Nephron progenitor cell (in vitro differentiated cells): ENCODE measurements around the gene ENO3.

Source experiments
- DNase-seq: peaks from one replicate; pipeline ENCODE4 v3.0.0; 2021
- H3K27ac Mint-ChIP-seq: 2 replicates; pipeline ENCODE4 v1.8.0; 2021; ENCODE audit warnings: mild to moderate bottlenecking, moderate library complexity, mixed read lengths
- H3K27me3 Mint-ChIP-seq: 2 replicates; pipeline ENCODE4 v1.8.0; 2021; ENCODE audit warnings: mild to moderate bottlenecking, low read depth, mixed read lengths; ENCODE audit not compliant: poor library complexity
- H3K36me3 Mint-ChIP-seq: 2 replicates; pipeline ENCODE4 v1.8.0; 2021; ENCODE audit warnings: low read depth, mixed read lengths
- H3K4me1 Mint-ChIP-seq: 2 replicates; pipeline ENCODE4 v1.8.0; 2021; ENCODE audit warnings: mixed read lengths
- H3K4me3 Mint-ChIP-seq: 2 replicates; pipeline ENCODE4 v1.8.0; 2021; ENCODE audit warnings: mild to moderate bottlenecking, moderate library complexity, mixed read lengths
- H3K9me3 Mint-ChIP-seq: 2 replicates; pipeline ENCODE4 v1.8.0; 2021; ENCODE audit warnings: mild to moderate bottlenecking, moderate library complexity, mixed read lengths
- TF ChIP-seq, protein P1 (sequence below): fragments of 200-600 bp; sonication (generic); IDR thresholded peaks from 2 replicates; pipeline ENCODE4 v1.5.0; 2021; ENCODE audit warnings: antibody characterized with exemption

ENO3 gene

GRCh38 chr17:4946312-4946976, 4.5 kb upstream of the ENO3 start:
- DNase-seq, result no peak
- Mint-ChIP-seq H3K27ac (peak overlapping the region; percentile 93), H3K27me3 (no peaks in the 10 kb centered on the region), H3K4me1 (peaks cover 47% of the 10 kb centered on the region), H3K36me3 (peaks cover 33% of the 10 kb centered on the region), H3K9me3 (no peaks in the 10 kb centered on the region), H3K4me3 (peak overlapping the region; percentile 99)
- TF ChIP-seq, protein P1, sequence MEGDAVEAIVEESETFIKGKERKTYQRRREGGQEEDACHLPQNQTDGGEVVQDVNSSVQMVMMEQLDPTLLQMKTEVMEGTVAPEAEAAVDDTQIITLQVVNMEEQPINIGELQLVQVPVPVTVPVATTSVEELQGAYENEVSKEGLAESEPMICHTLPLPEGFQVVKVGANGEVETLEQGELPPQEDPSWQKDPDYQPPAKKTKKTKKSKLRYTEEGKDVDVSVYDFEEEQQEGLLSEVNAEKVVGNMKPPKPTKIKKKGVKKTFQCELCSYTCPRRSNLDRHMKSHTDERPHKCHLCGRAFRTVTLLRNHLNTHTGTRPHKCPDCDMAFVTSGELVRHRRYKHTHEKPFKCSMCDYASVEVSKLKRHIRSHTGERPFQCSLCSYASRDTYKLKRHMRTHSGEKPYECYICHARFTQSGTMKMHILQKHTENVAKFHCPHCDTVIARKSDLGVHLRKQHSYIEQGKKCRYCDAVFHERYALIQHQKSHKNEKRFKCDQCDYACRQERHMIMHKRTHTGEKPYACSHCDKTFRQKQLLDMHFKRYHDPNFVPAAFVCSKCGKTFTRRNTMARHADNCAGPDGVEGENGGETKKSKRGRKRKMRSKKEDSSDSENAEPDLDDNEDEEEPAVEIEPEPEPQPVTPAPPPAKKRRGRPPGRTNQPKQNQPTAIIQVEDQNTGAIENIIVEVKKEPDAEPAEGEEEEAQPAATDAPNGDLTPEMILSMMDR, result no peak

GRCh38 chr17:4947010-4947410, 3.9 kb upstream of the ENO3 start:
- Mint-ChIP-seq H3K36me3 (peaks cover 27% of the 10 kb centered on the region), H3K4me3 (peak overlapping the region; percentile 99), H3K9me3 (no peaks in the 10 kb centered on the region), H3K27ac (peak overlapping the region; percentile 93), H3K4me1 (peaks cover 47% of the 10 kb centered on the region), H3K27me3 (peaks cover 2% of the 10 kb centered on the region)
- no peak for DNase-seq
- TF ChIP-seq, protein P1, result no peak

DNA sequence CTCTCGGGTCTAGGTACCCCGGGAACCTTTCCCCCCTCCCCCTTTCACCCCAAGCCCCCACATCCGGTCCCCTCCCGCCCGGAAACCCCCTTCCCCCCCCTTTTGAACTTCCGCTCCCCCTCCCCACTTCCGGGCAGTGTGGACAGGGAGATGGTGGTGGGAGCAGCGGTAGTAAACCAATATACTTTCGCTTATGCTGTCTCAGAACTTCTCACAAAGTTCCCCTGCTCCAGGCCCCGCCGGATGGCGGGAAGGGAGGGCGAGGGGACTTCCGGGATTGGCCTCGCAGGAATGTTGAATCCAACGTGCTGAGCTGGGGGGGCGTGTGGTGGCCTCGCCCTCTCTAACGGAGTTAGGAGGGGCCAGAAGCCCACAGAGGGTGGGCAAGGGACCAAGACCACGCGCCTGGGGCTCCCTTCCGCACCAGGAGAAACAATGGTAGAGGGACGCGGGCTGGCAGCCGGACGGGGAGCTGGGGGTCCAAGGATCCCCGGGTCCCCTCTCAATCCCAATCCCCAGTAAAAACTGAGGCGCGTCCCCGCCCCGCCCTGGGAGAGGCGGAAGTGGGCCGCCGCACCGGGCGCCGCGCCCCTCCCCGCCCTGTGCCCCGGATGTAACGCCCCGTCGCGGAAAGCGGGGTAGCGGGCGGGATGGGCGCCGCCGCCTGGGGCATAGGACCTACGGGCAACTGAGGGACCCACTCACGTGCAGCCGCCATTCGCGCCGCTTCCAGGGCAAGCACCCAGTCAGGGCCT, 3.3 kb upstream of the ENO3 start:
- H3K27me3 Mint-ChIP-seq, result peaks cover 3% of the 10 kb centered on the region
- peak; percentile 58 for DNase-seq
- TF ChIP-seq, protein P1, result no peak
- H3K4me3 Mint-ChIP-seq, result peak overlapping the region; percentile 99
- H3K27ac Mint-ChIP-seq, result peak overlapping the region; percentile 95
- no peaks in the 10 kb centered on the region for H3K9me3 Mint-ChIP-seq
- H3K4me1 Mint-ChIP-seq, result peaks cover 45% of the 10 kb centered on the region
- peaks cover 22% of the 10 kb centered on the region for H3K36me3 Mint-ChIP-seq

- Mint-ChIP-seq H3K36me3 (peaks cover 15% of the 10 kb centered on the region), H3K4me1 (peaks cover 53% of the 10 kb centered on the region), H3K9me3 (no peaks in the 10 kb centered on the region), H3K27ac (peak within 1 kb of the TSS; percentile 99), H3K4me3 (peak within 1 kb of the TSS; percentile 99), H3K27me3 (peaks cover 3% of the 10 kb centered on the region)
- TF ChIP-seq, protein P1, result no peak
- peak; percentile 82 for DNase-seq
Observed at GRCh38 chr17:4948166-4948930, 2.6 kb upstream of the ENO3 start, which contains the start of gene PFN1. Gene PFN1 (minus strand): TSS chr17:4948530. CDS start chr17:4948394, 136 bp downstream.

GRCh38 chr17:4948931-4949320, 2.0 kb upstream of the ENO3 start:
- H3K4me3 Mint-ChIP-seq, result peak overlapping the region; percentile 99
- peak overlapping the region; percentile 99 for H3K27ac Mint-ChIP-seq
- H3K4me1 Mint-ChIP-seq, result peaks cover 59% of the 10 kb centered on the region

More at GRCh38 chr17:4948931-4949320, 2.0 kb upstream of the ENO3 start:
- TF ChIP-seq, protein P1, result no peak
- H3K9me3 Mint-ChIP-seq, result no peaks in the 10 kb centered on the region
- peak; percentile 81 for DNase-seq
- H3K36me3 Mint-ChIP-seq, result peaks cover 18% of the 10 kb centered on the region
- H3K27me3 Mint-ChIP-seq, result peaks cover 3% of the 10 kb centered on the region
